IMR-90 (cell line): Measurements from ENCODE around the gene OR3A2. TPM values are rescaled to one million over a fixed set of nuclear protein-coding genes. Genes with fewer than 3 reads are reported as not detected.

ENCODE experiments used
- ATAC-seq: fragments of 200-7000 bp; cut with Tn5 transposase; 2 replicates; pipeline ENCODE4 v1.9.1; 2020; ENCODE audit warnings: low read depth, mild to moderate bottlenecking, moderate library complexity
- Bru-seq: library from RNA; stranded (reverse); fragments of 400-500 nt; gene quantifications from one replicate; lab custom pipeline; 2021; lab: Mats Ljungman, UMichigan
- BruChase-seq, 2 experiments: library from RNA; stranded (reverse); fragments of 400-500 nt; gene quantifications; one replicate each; lab custom pipeline; 2021; lab: Mats Ljungman, UMichigan
- BruUV-seq: library from RNA; stranded (reverse); fragments of 400-500 nt; replicated peaks from 2 replicates; lab custom pipeline; 2021; lab: Mats Ljungman, UMichigan
- CTCF ChIA-PET: fragments of 300-600 bp; formaldehyde crosslinking; extraction: SDS; loops from one replicate; lab custom pipeline; 2021; ENCODE audit warnings: antibody characterized with exemption; lab: Yijun Ruan, JAX
- POLR2A ChIA-PET: fragments of 300-600 bp; sonication (Branson Sonifier 250); formaldehyde crosslinking; loops from one replicate; lab custom pipeline; 2022; ENCODE audit warnings: antibody characterized with exemption; ENCODE audit not compliant: unreplicated experiment; lab: Charles Lee
- DNase-seq: peaks from one replicate; pipeline ENCODE4 v3.0.0; 2013
- H2AFZ ChIP-seq: replicated peaks from 2 replicates; pipeline ENCODE3; 2013; ENCODE audit warnings: low read length, mild to moderate bottlenecking; ENCODE audit not compliant: poor library complexity
- H2AK5ac ChIP-seq: 2 replicates; pipeline ENCODE4 v1.6.1; 2013; ENCODE audit warnings: low read depth, low read length, inconsistent platforms
- H2AK9ac ChIP-seq: replicated peaks from 2 replicates; pipeline ENCODE3; 2013; ENCODE audit warnings: mild to moderate bottlenecking, low read depth, low read length, moderate library complexity; ENCODE audit not compliant: poor library complexity
- H2BK120ac ChIP-seq: 2 replicates; pipeline ENCODE4 v1.6.1; 2013; ENCODE audit warnings: low read depth, low read length, inconsistent platforms
- H2BK15ac ChIP-seq: 3 replicates; pipeline ENCODE4 v1.6.1; 2013; ENCODE audit warnings: low read depth, low read length, inconsistent platforms
- H2BK20ac ChIP-seq: 2 replicates; pipeline ENCODE4 v1.6.1; 2013; ENCODE audit warnings: low read depth, mild to moderate bottlenecking, inconsistent platforms, low read length, moderate library complexity
- H2BK5ac ChIP-seq: 2 replicates; pipeline ENCODE4 v1.6.1; 2013; ENCODE audit warnings: mild to moderate bottlenecking, low read depth, low read length, inconsistent platforms; ENCODE audit not compliant: poor library complexity, severe bottlenecking
- H3K14ac ChIP-seq: replicated peaks from 2 replicates; pipeline ENCODE4 v1.6.1; 2013; ENCODE audit warnings: low read depth, low read length, inconsistent platforms
- H3K18ac ChIP-seq: 2 replicates; pipeline ENCODE4 v1.6.1; 2013; ENCODE audit warnings: low read depth, low read length, control low read depth
- H3K23ac ChIP-seq: 2 replicates; pipeline ENCODE4 v1.6.1; 2013; ENCODE audit warnings: low read depth, low read length, inconsistent platforms
- H3K27ac ChIP-seq: 2 replicates; pipeline ENCODE4 v1.5.1; 2013; ENCODE audit warnings: mild to moderate bottlenecking, control low read depth, low read length; ENCODE audit not compliant: insufficient read depth
- H3K27me3 ChIP-seq: 2 replicates; pipeline ENCODE4 v1.6.1; 2013; ENCODE audit warnings: low read length; ENCODE audit not compliant: control insufficient read depth, insufficient read depth
- H3K36me3 ChIP-seq: 2 replicates; pipeline ENCODE4 v1.6.1; 2013; ENCODE audit warnings: low read length, mixed read lengths; ENCODE audit not compliant: control insufficient read depth, insufficient read depth
- H3K4ac ChIP-seq: 2 replicates; pipeline ENCODE4 v1.6.1; 2013; ENCODE audit warnings: low read depth, low read length, inconsistent platforms
- H3K4me1 ChIP-seq: 2 replicates; pipeline ENCODE4 v1.6.1; 2013; ENCODE audit warnings: low read length, mixed read lengths; ENCODE audit not compliant: control insufficient read depth, insufficient read depth
- H3K4me2 ChIP-seq: 2 replicates; pipeline ENCODE4 v1.6.1; 2013; ENCODE audit warnings: low read depth, mild to moderate bottlenecking, control low read depth, low read length, moderate library complexity
- H3K4me3 ChIP-seq: 2 replicates; pipeline ENCODE4 v1.5.1; 2013; ENCODE audit warnings: low read depth, mild to moderate bottlenecking, control low read depth, low read length, moderate library complexity; ENCODE audit not compliant: insufficient read depth
- H3K56ac ChIP-seq: 2 replicates; pipeline ENCODE4 v1.6.1; 2013; ENCODE audit warnings: low read length, inconsistent platforms; ENCODE audit not compliant: insufficient read depth; ENCODE audit errors: extremely low read depth
- H3K79me1 ChIP-seq, 2 experiments: 2 replicates each; pipeline ENCODE4 v1.6.1; 2013; ENCODE audit warnings: low read length in 2 of 2, inconsistent platforms in 1 of 2, low read depth in 1 of 2
- H3K9ac ChIP-seq: 2 replicates; pipeline ENCODE4 v1.6.1; 2013; ENCODE audit warnings: low read depth, low read length, control low read depth
- H3K9me1 ChIP-seq: 2 replicates; pipeline ENCODE4 v1.6.1; 2013; ENCODE audit warnings: low read length, inconsistent platforms; ENCODE audit not compliant: insufficient read depth
- H3K9me3 ChIP-seq: 2 replicates; pipeline ENCODE4 v1.6.1; 2013; ENCODE audit warnings: low read length; ENCODE audit not compliant: control insufficient read depth, insufficient read depth
- H4K20me1 ChIP-seq: 2 replicates; pipeline ENCODE4 v1.6.1; 2013; ENCODE audit warnings: low read length, inconsistent platforms; ENCODE audit not compliant: insufficient read depth
- H4K5ac ChIP-seq: 2 replicates; pipeline ENCODE4 v1.6.1; 2013; ENCODE audit warnings: mild to moderate bottlenecking, low read depth, low read length, control low read depth
- H4K8ac ChIP-seq, 2 experiments: 2 replicates each; pipeline ENCODE4 v1.6.1; 2013; ENCODE audit warnings: low read depth in 2 of 2, low read length in 2 of 2, control low read depth in 1 of 2, inconsistent platforms in 1 of 2
- H4K91ac ChIP-seq: 2 replicates; pipeline ENCODE4 v1.6.1; 2013; ENCODE audit warnings: low read depth, low read length, inconsistent platforms; ENCODE audit not compliant: insufficient read depth
- BHLHE40 ChIP-seq: fragments of 150-350 bp; IDR thresholded peaks from 2 replicates; pipeline ENCODE4 v1.6.1; 2016; ENCODE audit warnings: mild to moderate bottlenecking, low read depth, low read length
- CEBPB ChIP-seq: IDR thresholded peaks from 2 replicates; pipeline ENCODE4 v1.6.1; 2012; ENCODE audit warnings: low read depth, low read length, improper control_type of control experiment
- FOS ChIP-seq: fragments of 150-350 bp; IDR thresholded peaks from 2 replicates; pipeline ENCODE4 v1.6.1; 2016; ENCODE audit warnings: low read depth, low read length
- MAFK ChIP-seq: IDR thresholded peaks from 2 replicates; pipeline ENCODE4 v1.6.1; 2012; ENCODE audit warnings: low read depth, low read length, improper control_type of control experiment
- NFE2L2 ChIP-seq: fragments of 150-350 bp; IDR thresholded peaks from 2 replicates; pipeline ENCODE4 v1.6.1; 2016; ENCODE audit warnings: low read depth, mild to moderate bottlenecking, low read length
- RAD21 ChIP-seq: IDR thresholded peaks from 2 replicates; pipeline ENCODE4 v1.6.1; 2012; ENCODE audit warnings: low read length, improper control_type of control experiment
- RFX5 ChIP-seq: IDR thresholded peaks from 2 replicates; pipeline ENCODE4 v1.8.0; 2012; ENCODE audit warnings: low read depth, mild to moderate bottlenecking, low read length, moderate library complexity
- WGBS, 2 experiments: methylation state at CpG; one replicate each; pipeline versions ENCODE4 v1.1.5 to v1.1.7; 2013; ENCODE audit warnings: missing lambda C conversion rate in 2 of 2; ENCODE audit not compliant: insufficient read length in 1 of 2; ENCODE audit errors: extremely low coverage in 2 of 2; 5-methylcytosine and 5-hydroxymethylcytosine counted together
- dilution Hi-C: fragments of 300-500 bp; cut with HindIII; formaldehyde crosslinking; loops from one replicate; pipeline ENCODE4 v1.14.3; 2018; ENCODE audit warnings: low sequenced_read_pairs; ENCODE audit not compliant: unreplicated experiment
- in situ Hi-C: fragments of 300-500 bp; cut with MboI; formaldehyde crosslinking; loops from 3 replicates; pipeline ENCODE4 v1.14.3; 2019; ENCODE audit warnings: low sequenced_read_pairs, inconsistent platforms, mixed read lengths
- intact Hi-C: fragments of 100-400 bp; cut with micrococcal nuclease; formaldehyde crosslinking; loops from 2 replicates; pipeline ENCODE4 v1.10.0; 2022
- long read RNA-seq: library from polyadenylated mRNA; unstranded; transcript quantifications from one replicate; pipeline ENCODE4 v2.0.0, GENCODE V29; 2021; ENCODE audit not compliant: unreplicated experiment
- polyA plus RNA-seq, 3 experiments: library from polyadenylated mRNA; depleted of rRNA; stranded (reverse); fragments of >200 nt; gene quantifications; 2 replicates each; pipeline ENCODE4 v1.2.3, GENCODE V29; 2012; ENCODE audit warnings: low replicate concordance in 1 of 3
- total RNA-seq: library from RNA; depleted of rRNA; stranded (reverse); fragments of >200 nt; gene quantifications from 2 replicates; pipeline ENCODE4 v1.2.3, GENCODE V29; 2012; rRNA removed

The OR3A2 gene
- total RNA-seq: not detected in 2 replicates
- not detected in 2 replicates for polyA plus RNA-seq (2012; rRNA removed)
- not detected in 2 replicates for polyA plus RNA-seq (2012; cell fraction: cytosol; rRNA removed)
- not detected in 2 replicates for polyA plus RNA-seq (2012; cell fraction: nucleus; rRNA removed; ENCODE audit: low replicate concordance)
- Bru-seq, nascent RNA: not detected
- percentile 20 among the genes with signal in this experiment for BruChase-seq, experiment 1, labeled RNA remaining after a 6-hour chase
- BruChase-seq, experiment 2, labeled RNA remaining after a 2-hour chase: percentile 6 among the genes with signal in this experiment
- long read RNA-seq: 0 reads

DNA sequence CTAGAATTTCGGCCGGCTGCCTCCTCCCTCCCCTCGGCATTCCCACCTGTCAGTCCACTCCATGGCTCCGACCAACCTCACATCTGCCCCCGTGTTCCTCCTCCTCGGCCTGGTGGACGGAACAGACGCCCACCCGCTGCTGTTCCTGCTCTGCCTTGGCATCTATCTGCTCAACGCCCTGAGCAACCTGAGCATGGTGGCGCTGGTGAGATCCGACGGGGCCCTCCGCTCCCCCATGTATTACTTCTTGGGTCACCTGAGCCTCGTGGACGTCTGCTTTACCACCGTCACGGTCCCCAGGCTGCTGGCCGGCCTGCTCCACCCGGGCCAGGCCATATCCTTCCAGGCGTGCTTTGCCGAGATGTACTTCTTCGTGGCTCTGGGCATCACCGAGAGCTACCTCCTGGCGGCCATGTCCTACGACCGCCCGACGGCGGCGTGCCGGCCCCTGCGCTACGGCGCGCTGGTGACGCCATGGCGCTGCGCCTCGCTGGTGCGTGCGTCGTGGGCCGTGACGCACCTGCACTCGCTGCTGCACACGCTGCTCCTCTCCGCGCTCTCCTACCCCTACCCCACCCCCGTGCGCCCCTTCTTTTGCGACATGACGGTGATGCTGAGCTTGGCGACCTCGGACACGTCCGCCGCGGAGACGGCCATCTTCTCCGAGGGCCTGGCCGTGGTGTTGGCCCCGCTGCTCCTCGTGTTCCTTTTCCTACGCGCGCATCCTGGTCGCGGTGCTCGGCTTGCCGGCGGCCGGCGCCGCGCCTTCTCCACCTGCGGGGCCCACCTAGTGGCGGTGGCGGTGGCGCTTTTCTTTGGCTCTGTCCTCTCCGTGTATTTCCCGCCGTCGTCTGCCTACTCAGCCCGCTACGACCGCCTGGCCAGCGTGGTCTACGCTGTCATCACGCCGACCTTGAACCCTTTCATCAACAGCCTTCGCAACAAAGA lies at the start of gene OR3A2:
TSS of gene OR3A2 (minus strand) at position 440 of the 948 bp plus-strand sequence.
- H3K27ac ChIP-seq: no peak within 1 kb of the TSS

More for the DNA sequence above, at the start of gene OR3A2:
- Histone ChIP-seq H3K4me3 (no peak within 1 kb of the TSS), H2BK15ac (no peak within 1 kb of the TSS), H3K4me2 (no peak within 1 kb of the TSS), H4K20me1 (no peaks in the 10 kb centered on the region), H2BK120ac (no peak within 1 kb of the TSS), H3K9me3 (peaks cover 17% of the 10 kb centered on the region), H3K14ac (no peak within 1 kb of the TSS), H2BK20ac (no peak within 1 kb of the TSS), H4K8ac (no peak within 1 kb of the TSS), H3K56ac (no peak within 1 kb of the TSS), H4K5ac (no peak within 1 kb of the TSS), H2BK5ac (no peak within 1 kb of the TSS), H2AFZ (no peak within 1 kb of the TSS), H2AK5ac (no peak within 1 kb of the TSS), H3K9ac (no peak within 1 kb of the TSS), H3K36me3 (no peaks in the 10 kb centered on the region), H3K27me3 (no peaks in the 10 kb centered on the region), H3K9me1 (no peaks in the 10 kb centered on the region), H2AK9ac (no peak within 1 kb of the TSS), H3K4ac (no peak within 1 kb of the TSS), H3K79me1 (no peaks in the 10 kb centered on the region), H3K23ac (no peak within 1 kb of the TSS), H3K18ac (no peak within 1 kb of the TSS), H3K4me1 (no peaks in the 10 kb centered on the region), H4K91ac (no peak within 1 kb of the TSS)
- CTCF ChIA-PET: no interaction called here
- DNase-seq: no peak
- no TSS peak for BruUV-seq
- intact Hi-C loops (no loop called here), in situ Hi-C loops (no loop called here), dilution Hi-C loops (no loop called here)
- ATAC-seq: no peak
- WGBS, 2 experiments: 27% methylated on average over 45 of the region's 92 CpGs; no CpG with 5 or more reads in 1 of the 2 experiments
- no peak for TF ChIP-seq RAD21
- no peak for TF ChIP-seq RFX5
- no peak for TF ChIP-seq CEBPB
- no peak for TF ChIP-seq BHLHE40
- no peak for TF ChIP-seq MAFK
- TF ChIP-seq NFE2L2: no peak
- no peak for TF ChIP-seq FOS
- POLR2A ChIA-PET: no interaction called here
